HG03460 (cell line): ENCODE results near the gene EPB41L4B.
"Not testable (repeated sequence)": the region's sequence is repeated elsewhere in the genome, so short reads cannot be mapped to it uniquely, and the experiment has no call there.

Experiments used
- ATAC-seq: cut with Tn5 transposase; IDR thresholded peaks from one replicate; pipeline ENCODE4 v1.9.1; 2021; ENCODE audit not compliant: unreplicated experiment

EPB41L4B gene

DNA sequence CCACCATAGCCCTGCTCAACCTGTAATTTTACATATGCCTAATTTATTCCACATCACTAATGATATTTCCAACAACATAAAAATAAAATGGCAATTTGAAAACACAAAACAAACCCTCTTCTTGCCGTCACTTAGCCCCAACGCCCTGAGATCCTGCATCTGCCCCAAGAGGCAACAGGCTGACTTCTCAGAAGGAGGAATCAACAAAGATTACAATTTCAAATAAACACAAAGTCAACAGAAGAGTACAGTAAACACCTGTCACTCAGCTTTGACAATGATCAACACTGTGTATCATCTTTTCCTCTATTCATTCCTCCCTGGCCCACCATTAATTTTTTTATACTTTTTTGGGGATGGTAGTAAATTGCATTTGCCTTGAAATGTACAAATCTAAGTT, 19.8 kb downstream of the EPB41L4B start:
- ATAC-seq: no peak

DNA sequence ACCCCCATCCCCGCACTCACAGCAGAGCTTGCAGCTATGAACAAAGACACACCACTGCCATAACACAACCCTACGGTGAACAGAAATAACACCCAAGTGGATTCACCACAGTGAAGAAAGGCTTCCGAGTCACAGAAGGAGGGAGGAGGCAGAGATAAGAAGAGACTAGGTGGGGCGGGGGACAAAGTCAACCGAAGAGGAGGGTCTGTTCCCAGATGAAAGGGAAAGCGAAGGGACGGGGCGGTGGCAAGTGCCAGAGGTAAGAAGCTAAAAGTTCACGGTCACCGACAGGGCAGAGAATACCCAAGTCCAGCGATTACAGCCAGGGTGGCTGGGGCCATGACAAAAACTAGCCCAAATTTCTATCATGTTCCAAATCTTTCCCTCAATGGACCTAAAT, 21.0 kb downstream of the EPB41L4B start:
- ATAC-seq: no peak

DNA sequence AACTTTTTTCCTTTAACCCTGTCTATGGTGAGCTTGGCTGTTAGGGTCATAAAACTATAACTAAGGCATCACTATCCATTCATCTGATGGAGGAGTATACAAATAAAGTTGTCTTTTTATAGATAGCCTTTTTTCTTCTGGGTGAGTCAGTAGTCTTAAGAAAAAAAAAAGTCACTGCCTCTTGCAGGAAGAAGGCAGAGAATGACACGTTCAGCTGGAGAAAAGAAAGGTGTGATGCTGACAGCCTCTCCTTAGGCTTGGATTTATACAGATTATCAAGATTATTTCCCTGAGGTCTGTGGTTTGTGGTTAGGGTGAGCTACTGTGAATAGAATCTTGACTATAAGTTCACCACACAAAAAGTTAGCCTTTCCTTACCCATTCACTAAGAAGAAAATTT, 23.0 kb downstream of the EPB41L4B start:
- no peak for ATAC-seq

DNA sequence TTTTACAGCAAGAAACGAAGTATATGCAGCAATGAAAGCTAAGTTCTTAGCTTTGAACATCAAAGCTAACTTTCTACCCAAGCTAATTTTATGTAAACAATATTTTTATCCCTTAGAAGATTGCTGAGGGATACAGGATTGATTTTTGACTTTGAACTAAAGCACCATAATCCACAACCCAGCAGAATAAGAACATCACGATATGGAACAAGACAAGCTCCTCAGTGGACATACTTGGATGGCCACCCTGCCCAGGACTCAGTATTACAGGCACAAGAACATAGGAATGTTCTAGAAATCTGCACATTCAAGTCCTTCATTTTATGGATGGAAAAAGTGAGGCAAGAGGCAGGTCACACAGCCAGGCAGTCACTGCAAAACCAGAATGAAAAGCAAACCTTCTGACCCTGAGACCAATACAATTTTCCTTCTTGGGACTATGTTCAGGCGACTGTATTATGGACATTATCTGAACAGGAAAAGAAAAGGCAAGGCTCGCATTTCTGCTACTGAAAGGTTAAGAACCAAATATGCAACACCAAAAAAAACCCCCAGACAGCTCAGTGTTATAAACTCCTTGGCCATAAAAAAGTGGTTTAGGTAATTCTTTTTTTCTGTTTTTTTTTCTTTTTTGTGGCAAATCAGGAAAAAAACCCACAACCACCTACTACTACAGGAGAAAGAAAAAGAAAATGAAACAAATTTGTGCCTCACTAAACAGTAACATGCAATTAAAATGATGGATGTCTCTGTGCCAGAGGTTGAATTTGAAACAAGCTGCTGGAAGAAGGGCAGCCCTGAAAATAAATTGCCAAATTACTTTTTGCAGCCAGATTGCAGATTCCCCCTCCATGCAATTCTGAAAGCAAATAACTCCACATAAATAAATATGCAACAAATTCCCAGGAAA, 25.4 kb downstream of the EPB41L4B start:
- ATAC-seq: no peak

DNA sequence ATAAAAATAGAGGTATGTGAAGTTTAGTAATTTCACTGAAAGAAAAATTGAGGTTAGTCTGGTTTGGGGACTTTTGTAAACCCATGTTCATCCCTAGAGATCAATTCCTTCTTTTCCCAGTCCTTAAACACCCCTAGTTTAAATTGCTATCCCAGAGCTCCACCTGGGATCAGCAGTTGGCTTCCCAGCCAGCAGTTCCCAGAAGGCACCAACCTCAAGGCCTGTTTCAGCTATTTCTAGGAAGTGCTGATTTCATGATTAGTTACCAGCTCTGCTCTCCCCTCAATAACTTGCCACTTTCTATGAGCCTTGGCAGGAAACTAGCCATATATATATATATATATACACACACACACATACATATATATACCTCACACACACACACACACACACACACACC, 30.5 kb downstream of the EPB41L4B start:
- ATAC-seq: no peak

DNA sequence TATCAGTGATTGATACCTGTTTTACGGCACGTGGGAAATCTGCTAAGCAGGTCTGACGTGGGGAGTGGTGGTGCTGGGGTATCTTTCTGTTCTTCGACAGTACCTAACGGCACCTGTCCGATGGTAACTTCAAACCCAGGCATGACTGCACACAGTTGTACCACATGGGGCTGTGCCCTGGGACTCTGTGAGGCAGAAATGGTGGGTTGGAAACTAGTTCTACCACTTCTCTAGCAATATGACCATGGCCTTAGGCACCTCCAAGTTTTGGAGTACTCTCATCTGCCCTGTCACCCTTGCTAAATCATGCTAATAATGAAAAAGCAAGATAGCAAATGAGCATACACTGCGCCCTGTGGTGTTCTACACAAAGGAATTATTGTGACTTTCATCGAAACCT, 30.9 kb downstream of the EPB41L4B start:
- no peak for ATAC-seq

DNA sequence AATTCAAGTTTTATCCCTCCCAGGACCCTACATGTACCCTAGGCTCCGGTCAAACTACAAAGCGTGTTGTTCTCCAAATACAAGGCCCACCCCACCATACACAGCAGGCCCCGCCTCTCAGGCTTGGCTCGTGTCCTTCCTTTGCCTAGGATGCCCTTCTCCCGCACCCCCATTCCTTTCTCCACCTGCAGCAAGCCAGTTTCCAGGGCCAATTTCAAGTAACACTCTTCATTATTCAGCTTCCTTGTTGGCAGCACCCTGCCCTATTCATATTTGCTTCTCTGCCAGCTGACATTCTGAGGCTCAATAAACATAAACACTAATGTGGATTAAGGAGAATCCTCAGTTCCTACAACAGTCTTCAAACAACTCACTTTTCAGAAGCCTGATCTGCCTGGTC, 31.7 kb downstream of the EPB41L4B start:
- no peak for ATAC-seq

DNA sequence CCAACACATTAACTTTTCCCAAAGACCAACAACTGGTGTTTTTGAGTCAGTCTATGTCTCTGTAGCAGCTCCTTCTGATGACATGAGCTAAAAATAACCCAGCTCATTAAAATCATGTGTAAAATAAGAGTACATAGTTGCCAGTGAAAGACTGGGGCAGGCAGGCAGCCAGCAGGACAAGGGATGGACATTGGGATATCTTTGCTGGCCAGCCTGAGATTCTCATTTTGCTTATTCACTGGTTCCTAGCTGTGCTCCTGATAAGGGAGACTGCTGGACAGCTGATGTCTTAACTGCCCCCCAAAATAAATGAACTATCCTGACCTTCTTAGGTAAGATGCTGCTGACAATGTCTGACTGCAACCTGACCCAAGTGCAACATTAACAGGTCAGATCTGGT, 33.9 kb downstream of the EPB41L4B start:
- ATAC-seq: no peak

DNA sequence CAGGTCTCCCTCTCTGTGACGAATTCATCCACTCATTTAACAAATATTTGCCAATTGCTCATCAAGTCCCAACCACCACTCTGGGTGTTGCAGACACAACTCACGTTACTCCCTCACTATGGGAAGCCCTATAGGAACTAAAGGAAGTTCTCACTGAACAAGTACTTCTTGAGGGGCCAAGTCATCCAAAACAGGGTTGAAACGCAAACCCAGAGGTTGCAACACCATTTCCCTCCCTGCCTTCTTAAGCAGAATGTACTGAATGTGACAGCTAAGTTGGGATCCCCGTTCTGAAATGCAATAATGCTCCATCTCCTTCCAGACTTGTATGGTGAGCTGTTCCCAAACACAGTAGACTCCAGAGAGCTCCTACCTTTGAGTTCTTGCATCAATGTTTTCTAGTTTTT, 34.3 kb downstream of the EPB41L4B start:
- ATAC-seq: no peak

DNA sequence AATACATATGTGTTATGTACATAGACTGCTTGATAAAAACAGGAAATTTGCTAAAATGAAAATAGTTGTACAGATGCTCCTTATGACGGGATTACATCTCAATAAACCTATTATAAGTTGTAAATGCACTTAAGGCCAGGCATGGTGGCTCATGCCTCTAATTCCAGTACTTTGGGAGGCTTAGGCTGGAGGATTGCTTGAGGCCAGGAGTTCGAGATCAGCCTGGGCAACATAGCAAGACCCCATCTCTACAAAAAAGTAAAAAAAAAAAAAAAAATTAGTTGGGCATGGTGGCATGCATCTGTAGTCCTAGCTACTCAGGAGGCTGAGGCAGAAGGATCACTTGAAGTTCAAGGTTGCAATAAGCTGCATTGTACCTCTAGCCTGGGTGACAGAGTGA, 37.2 kb downstream of the EPB41L4B start:
- ATAC-seq: not testable (repeated sequence)

DNA sequence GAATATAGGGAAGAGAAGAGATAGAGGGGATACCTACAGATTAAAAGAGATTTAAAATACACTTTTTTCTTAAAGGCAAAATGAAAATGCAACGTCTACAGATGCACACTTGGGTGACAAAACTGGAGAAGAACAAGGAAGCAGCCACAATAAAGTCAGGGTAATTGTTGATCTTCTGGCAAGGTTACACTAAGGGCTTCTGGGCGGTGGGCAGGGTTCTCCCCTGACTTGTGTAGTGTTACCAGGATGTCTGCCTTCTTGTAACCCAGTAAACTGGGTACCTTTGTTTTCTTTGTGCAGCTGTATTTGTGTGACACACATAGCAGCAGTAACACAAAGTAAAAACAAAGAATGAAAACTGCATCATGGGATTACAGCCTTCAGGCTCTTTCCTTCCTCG, 37.8 kb downstream of the EPB41L4B start:
- ATAC-seq: no peak

DNA sequence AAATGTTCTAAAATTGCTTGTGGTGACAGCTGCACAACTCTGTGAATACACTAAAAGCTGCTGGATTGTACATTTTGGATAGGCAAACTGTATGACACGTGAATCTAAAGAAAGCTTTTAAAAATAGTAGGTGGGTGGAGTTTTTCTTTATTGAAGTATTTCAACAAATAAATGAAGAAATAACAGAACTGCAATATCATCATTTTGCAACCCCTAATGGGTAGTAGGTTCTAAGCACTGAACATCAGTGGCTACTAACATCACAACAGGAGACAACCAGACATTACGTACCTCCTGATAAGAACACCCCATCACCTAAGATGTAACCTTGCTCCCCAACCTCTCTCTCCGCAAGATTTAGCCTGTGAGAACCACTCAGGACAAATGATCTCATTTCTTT, 38.6 kb downstream of the EPB41L4B start:
- no peak for ATAC-seq

DNA sequence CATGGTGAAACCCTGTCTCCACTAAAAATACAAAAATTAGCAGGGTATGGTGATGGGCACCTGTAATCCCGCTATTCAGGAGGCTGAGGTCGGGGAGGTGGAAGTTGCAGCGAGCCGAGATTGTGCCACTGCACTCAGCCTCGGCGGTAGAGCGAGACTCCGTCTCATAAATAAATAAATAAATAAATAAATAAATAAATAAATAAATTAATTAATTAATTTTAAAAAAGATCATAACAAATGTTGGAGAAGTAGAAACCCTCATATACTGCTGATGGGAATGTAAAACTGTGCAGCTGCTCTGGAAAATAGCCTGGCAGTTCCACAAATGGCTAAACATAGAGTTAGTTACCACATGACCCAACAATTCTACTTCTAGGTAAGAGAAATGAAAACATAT, 39.3 kb downstream of the EPB41L4B start:
- ATAC-seq: no peak

DNA sequence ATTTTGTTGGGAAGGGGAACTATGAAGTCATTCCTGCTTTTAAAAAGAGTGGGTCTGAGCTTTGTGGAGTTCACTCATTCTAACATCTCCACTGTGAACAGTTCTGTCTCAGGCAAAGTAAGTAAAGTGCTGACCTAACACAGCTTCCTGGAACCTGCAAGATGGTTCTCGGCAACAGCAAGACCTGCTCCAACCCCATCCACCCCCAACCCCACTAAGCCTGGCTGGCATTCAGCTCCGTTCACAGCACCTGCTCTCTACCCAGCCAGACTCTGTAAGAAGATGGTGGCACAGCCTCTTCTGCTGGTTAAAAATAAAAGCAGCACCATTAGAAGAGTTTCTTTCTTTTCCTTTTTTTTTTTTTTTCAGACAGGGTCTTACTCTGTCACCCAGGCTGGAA, 42.0 kb downstream of the EPB41L4B start:
- ATAC-seq: no peak

DNA sequence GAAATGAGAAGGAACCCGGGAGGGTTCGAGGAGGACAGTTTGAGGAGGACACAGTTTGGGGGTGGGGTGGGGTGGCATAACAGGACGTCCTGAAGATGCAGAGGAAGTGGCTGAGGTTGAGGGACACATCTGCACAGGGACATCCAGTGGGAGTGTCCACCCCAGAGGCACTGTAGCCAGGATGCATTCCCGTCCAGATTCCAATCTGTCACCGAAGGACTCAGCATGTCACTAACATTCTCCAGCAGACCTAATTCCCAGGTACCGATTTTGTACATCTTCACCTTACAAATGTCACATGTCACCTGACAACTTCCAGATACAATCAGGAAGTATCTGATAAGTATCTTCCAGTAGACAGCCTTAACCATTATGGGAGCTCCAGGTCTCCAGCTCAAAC, 42.6 kb downstream of the EPB41L4B start:
- ATAC-seq: no peak

DNA sequence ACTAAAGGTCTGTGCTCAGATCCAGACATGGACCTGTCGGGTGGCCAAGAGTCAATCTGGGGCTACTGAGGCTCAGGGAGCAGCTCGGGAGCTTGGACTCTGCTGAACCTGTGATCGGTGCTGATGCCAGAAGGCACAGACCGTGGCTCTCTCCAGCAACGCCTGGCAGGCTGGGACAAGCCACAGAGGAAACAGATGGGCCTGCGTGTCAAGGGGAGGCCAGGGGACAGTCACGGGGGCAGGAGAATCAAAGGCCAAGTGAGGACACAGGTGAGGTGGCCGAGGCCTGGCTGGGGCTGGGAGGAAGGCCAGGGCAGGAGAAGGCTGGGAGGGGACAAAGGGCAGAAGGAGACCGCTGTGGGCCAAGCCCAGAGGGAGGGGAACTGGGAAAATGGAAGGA, 43.4 kb downstream of the EPB41L4B start:
- no peak for ATAC-seq

DNA sequence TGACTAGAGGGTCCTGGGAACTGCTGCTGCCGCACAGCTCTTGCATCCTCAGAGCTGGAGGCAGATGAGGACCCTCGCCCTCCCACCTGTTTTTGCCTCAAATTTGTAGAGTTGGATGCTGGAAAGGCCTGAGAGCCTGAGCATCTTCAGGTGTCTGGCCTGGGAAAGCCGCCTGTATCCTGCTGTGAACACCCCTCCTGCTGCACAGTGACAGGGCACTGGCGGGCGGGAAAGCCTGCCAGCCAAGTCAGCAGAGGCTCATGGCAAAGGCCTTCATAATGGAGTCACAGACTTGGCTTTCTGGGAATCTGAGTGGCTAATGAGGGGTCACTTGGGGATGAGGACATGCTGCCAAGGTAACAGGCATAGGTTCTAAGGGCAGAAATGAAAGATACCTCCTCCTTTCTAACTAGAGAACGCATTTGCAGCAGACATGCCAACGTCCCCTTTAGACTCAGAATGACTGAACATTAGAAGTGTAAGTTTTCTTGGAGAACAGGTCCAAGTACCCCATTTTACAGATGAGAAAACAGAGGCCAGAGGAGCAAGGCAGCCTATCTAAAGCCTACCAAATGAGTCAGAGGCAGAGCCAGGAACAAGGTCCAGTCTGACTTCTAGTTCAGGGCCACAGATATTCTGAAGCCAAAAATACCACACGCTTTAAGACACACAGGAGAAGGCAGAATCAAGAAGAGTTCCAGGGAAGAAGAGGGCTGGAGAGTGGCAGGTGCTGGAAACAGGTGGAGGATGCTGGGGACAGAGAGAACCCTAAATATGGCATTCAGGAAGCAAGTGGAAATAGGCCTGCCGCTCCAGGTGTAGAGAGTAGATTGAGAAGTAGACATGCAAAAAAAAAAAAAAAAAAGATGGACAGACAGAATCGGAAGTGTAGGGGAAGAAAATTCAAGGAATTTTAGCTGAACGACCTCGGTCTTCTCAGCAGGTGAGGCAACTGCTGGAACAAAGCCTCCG, 44.1 kb downstream of the EPB41L4B start:
- no peak for ATAC-seq

DNA sequence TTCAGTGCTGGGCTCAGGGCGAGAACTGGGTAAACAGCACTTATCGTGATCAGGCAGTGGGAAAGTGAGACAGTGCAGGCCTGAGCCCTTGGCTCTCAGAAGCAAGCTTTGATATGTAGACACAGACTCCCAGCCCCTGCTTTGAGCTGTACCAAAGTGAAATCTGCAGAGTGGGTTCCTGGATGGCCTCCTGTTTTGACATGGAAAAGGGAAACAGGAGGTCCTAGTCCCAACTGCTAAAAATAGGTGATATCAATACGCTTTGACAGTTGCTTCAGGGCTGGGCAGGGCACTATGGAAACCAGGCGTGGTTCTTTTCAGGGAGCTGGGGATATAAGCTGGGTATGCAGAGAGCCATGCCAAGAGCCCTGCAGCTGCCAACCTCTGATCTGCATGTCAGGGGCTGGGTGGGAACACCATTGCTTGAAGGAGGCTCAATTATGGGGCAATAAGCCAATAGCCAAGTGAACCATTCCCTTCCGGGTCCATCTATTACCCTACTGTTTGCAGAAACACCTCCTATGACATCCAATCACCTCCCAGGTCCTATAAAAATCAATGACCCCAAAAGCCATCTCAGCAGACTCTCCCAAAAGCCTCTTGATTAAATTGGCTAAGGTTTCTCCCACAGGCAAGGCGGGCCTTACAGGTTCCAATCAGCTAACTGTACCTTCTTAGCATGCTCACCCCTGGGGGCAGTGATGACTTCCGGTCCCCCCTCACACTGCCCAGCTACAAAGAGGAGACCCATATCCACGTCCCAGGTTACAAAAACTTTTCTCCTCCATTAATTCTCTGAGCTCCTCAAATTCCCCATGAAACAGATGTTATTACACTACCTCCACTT, 45.8 kb downstream of the EPB41L4B start:
- ATAC-seq: no peak

DNA sequence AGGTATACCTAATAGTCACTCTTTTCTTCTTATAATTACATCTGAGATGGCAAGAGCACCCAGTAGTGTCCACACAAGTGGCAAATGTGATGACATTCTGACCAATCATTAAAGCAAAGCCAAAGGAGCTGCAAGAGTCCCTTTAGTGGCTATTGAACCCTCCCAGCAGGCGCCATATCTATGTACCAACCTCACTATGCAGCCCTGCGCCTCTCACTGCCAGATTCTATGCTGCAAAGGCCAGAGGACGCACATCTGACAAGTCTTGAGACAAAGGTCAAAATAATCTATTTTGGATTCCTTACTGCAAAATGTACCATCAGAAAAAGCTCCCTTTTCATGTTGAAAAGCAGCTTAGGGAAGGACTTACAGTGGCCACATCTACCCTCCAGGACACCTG, 47.0 kb downstream of the EPB41L4B start:
- no peak for ATAC-seq

DNA sequence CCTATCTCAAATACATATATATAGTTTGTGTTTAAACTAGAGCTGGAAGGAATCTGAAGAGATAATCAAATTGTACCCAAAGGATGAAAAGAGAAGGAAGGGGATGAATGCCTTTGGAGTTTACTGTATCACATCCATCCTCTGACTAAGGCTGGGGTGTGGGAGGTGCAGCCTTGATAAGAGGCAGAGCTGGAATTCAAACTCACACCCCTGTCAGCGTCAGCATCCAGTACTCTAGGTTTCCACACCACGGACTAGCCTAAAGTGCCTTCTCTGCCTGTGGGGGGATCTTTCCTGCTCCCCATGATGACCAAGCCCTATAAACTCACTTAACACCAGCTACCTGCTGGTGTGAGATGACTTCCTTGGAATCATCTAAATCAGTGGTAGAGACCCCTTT, 48.1 kb downstream of the EPB41L4B start:
- no peak for ATAC-seq

DNA sequence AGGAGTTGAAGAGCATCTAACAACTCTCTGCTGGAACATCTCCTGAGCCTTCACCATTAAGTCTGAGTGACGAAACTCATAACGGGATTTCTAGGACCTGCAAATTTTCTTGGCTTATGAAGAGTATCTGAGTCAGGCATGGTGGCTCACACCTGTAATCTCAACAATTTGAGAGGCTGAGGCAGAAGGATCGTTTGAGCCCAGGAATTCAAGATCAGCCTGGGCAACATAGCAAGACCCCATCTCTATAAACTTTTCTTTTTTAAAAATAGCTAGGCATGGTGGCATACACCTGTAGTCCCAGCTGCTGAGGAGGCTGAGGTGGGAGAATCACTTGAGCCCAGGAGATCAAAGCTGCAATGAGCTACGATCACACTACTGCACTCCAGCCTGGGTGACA, 48.8 kb downstream of the EPB41L4B start:
- ATAC-seq: no peak
